Measurements from ENCODE around the gene CLRN1. TPM values are rescaled to one million over a fixed set of nuclear protein-coding genes. Genes with fewer than 3 reads are reported as not detected.

The CLRN1 gene
- total RNA-seq, 2 donors from 2014 or later: not detected

DNA sequence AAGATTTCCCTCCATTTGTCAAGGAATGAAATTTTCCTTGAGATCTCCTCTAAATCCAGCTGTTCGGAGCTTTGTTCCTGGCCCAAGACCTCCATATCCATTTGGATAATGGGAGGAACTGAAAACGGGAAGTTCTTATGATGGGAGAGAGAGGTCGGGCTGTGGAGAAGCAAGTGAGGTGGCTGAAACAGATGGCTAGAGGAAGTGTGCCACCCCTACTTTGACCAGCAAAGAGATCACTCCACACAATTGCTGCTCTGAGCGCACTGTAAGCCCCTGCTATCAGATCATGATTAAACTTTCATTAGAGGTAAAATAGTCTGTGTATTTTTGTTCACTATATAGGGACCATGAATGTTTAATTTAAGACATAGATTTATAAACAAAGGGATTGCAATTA lies 67.2 kb downstream of the CLRN1 start, which contains the start of gene MINDY4B:
Gene MINDY4B (minus strand): TSS at position 101 of the 400 bp plus-strand sequence. CDS start 0 bp downstream, at position 101.
- 95% methylated on average over 4 of the region's 4 CpGs; no CpG with 5 or more reads in 1 of the 2 experiments for WGBS, 2 experiments (ENCODE audit: insufficient coverage in 1 of 2, insufficient read length in 1 of 2)
- Histone ChIP-seq H3K4me3 (ENCODE audit: low read length) (no peak within 1 kb of the TSS), H3K4me1 (ENCODE audit: control insufficient read depth, insufficient read depth, low read length) (no peaks in the 10 kb centered on the region), H3K9ac (ENCODE audit: extremely low read depth, low read length, poor library complexity, severe bottlenecking) (no peak within 1 kb of the TSS), H3K27me3 (ENCODE audit: control insufficient read depth, insufficient read depth, low read length, poor library complexity, severe bottlenecking) (no peaks in the 10 kb centered on the region), H3K27ac (ENCODE audit: low read depth, low read length) (no peak within 1 kb of the TSS), H3K36me3 (ENCODE audit: control insufficient read depth, insufficient read depth, low read length) (no peaks in the 10 kb centered on the region), H3K9me3 (ENCODE audit: control insufficient read depth, low read length) (no peaks in the 10 kb centered on the region)
- Mint-ChIP-seq H3K4me1 (peaks cover 10% of the 10 kb centered on the region), H3K27me3 (ENCODE audit: insufficient read depth) (no peaks in the 10 kb centered on the region), H3K36me3 (ENCODE audit: low read depth) (no peaks in the 10 kb centered on the region), H3K4me3 (no peak within 1 kb of the TSS), H3K9me3 (no peaks in the 10 kb centered on the region), H3K27ac (no peak within 1 kb of the TSS)
- no peak for DNase-seq
- no peak for TF ChIP-seq CTCF (conservative IDR thresholded peaks at IDR 0.05)

- no peak overlapping the region for H3K27ac Mint-ChIP-seq
- 100% methylated on average over 2 of the region's 2 CpGs for WGBS, 2 experiments (ENCODE audit: insufficient coverage in 1 of 2, insufficient read length in 1 of 2)
- H3K9me3 Mint-ChIP-seq: no peaks in the 10 kb centered on the region
- no peak overlapping the region for H3K4me3 ChIP-seq (ENCODE audit: low read length)
- no peak overlapping the region for H3K9ac ChIP-seq (ENCODE audit: extremely low read depth, low read length, poor library complexity, severe bottlenecking)
- H3K4me1 ChIP-seq (ENCODE audit: control insufficient read depth, insufficient read depth, low read length): no peaks in the 10 kb centered on the region
- no peaks in the 10 kb centered on the region for H3K36me3 Mint-ChIP-seq (ENCODE audit: low read depth)
- no peaks in the 10 kb centered on the region for H3K27me3 ChIP-seq (ENCODE audit: control insufficient read depth, insufficient read depth, low read length, poor library complexity, severe bottlenecking)
- no peak for TF ChIP-seq CTCF (conservative IDR thresholded peaks at IDR 0.05)
- H3K36me3 ChIP-seq (ENCODE audit: control insufficient read depth, insufficient read depth, low read length): no peaks in the 10 kb centered on the region
- DNase-seq: no peak
- no peak overlapping the region for H3K27ac ChIP-seq (ENCODE audit: low read depth, low read length)
- H3K9me3 ChIP-seq (ENCODE audit: control insufficient read depth, low read length): no peaks in the 10 kb centered on the region
- H3K4me3 Mint-ChIP-seq: no peak overlapping the region
- H3K27me3 Mint-ChIP-seq (ENCODE audit: insufficient read depth): no peaks in the 10 kb centered on the region
- H3K4me1 Mint-ChIP-seq: no peaks in the 10 kb centered on the region
Observed at GRCh38 chr3:150902988-150903387, 69.5 kb downstream of the CLRN1 start.

DNA sequence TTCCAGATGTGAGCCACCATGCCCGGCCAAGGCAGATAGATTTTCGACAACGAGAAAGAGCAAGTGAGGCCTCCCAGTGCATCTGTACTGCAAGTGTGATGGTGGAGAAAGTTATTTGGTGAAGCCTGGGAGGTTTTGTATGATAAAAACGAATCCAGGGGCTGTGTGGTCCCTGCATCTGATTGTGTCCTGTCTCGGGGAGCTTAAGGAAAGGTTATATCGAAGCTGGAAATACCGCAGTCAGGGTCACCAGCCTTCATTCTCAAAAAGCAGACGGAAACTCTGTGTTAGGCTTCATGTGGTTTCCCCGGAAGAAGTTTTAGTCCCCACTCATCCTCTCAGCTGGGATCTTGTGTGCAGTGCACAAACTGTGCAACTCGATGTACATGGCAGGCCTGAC lies 70.7 kb downstream of the CLRN1 start:
- H3K4me3 Mint-ChIP-seq: no peak overlapping the region
- DNase-seq: no peak
- TF ChIP-seq CTCF (conservative IDR thresholded peaks at IDR 0.05): no peak
- H3K4me1 Mint-ChIP-seq: no peaks in the 10 kb centered on the region
- Histone ChIP-seq H3K9ac (ENCODE audit: extremely low read depth, low read length, poor library complexity, severe bottlenecking) (no peak overlapping the region), H3K4me1 (ENCODE audit: control insufficient read depth, insufficient read depth, low read length) (no peaks in the 10 kb centered on the region), H3K27me3 (ENCODE audit: control insufficient read depth, insufficient read depth, low read length, poor library complexity, severe bottlenecking) (no peaks in the 10 kb centered on the region), H3K27ac (ENCODE audit: low read depth, low read length) (no peak overlapping the region), H3K4me3 (ENCODE audit: low read length) (no peak overlapping the region), H3K9me3 (ENCODE audit: control insufficient read depth, low read length) (no peaks in the 10 kb centered on the region), H3K36me3 (ENCODE audit: control insufficient read depth, insufficient read depth, low read length) (no peaks in the 10 kb centered on the region)
- 91 to 93% methylated on average over 6 to 10 of the region's 10 CpGs for WGBS, 2 experiments (ENCODE audit: insufficient coverage in 1 of 2, insufficient read length in 1 of 2)
- no peaks in the 10 kb centered on the region for H3K27me3 Mint-ChIP-seq (ENCODE audit: insufficient read depth)
- H3K9me3 Mint-ChIP-seq: no peaks in the 10 kb centered on the region
- no peak overlapping the region for H3K27ac Mint-ChIP-seq
- H3K36me3 Mint-ChIP-seq (ENCODE audit: low read depth): no peaks in the 10 kb centered on the region
